Endothelial cell of umbilical vein (primary cell): Measurements from ENCODE around the gene CEP250. TPM values are rescaled to one million over a fixed set of nuclear protein-coding genes. Genes with fewer than 3 reads are reported as not detected.

Experiments
- BruUV-seq: library from RNA; stranded (reverse); fragments of 400-500 nt; replicated peaks from 2 replicates; lab custom pipeline; 2021; lab: Mats Ljungman, UMichigan
- CTCF ChIA-PET: fragments of 300-600, 350-600 bp; sonication (Branson Sonifier 250); formaldehyde crosslinking; loops from one replicate; lab custom pipeline; 2021; ENCODE audit warnings: antibody characterized with exemption, inconsistent platforms; lab: Charles Lee
- POLR2A ChIA-PET: fragments of 300-600, 350-600 bp; sonication (Branson Sonifier 250); formaldehyde crosslinking; loops from one replicate; lab custom pipeline; 2021; ENCODE audit warnings: antibody characterized with exemption, inconsistent platforms; lab: Charles Lee
- DNase-seq: peaks from one replicate; pipeline ENCODE4 v3.0.0-alpha.2; 2011; ENCODE audit warnings: low read depth, low spot score
- FAIRE-seq: peaks from 2 replicates; lab custom pipeline; 2011; peaks lifted over from hg19 to GRCh38; lab: Jason Lieb, UNC
- H2AFZ ChIP-seq: 2 replicates; pipeline ENCODE4 v1.6.0; 2012; ENCODE audit warnings: low read depth, low read length, control low read depth, inconsistent platforms
- H3K27ac ChIP-seq: 2 replicates; pipeline ENCODE4 v1.5.1; 2011; ENCODE audit warnings: low read depth, mild to moderate bottlenecking, control low read depth, low read length, moderate library complexity; ENCODE audit not compliant: insufficient read depth
- H3K27me3 ChIP-seq, 2 experiments: 2 replicates each; pipeline versions ENCODE4 v1.6.0 to v1.6.1; 2011; ENCODE audit warnings: low read length in 2 of 2, mixed read lengths in 1 of 2; ENCODE audit not compliant: control insufficient read depth in 2 of 2, insufficient read depth in 2 of 2
- H3K36me3 ChIP-seq, 2 experiments: 2 replicates in 1 of 2; 3 replicates in 1 of 2; pipeline ENCODE4 v1.5.1; 2011; ENCODE audit warnings: low read length in 2 of 2, mild to moderate bottlenecking in 1 of 2, moderate library complexity in 1 of 2; ENCODE audit not compliant: control insufficient read depth in 2 of 2, insufficient read depth in 2 of 2; ENCODE audit errors: extremely low read depth in 1 of 2
- H3K4me1 ChIP-seq: 3 replicates; pipeline ENCODE4 v1.5.1; 2011; ENCODE audit warnings: mild to moderate bottlenecking, low read length; ENCODE audit not compliant: control insufficient read depth, insufficient read depth; ENCODE audit errors: extremely low read depth
- H3K4me2 ChIP-seq: 2 replicates; pipeline ENCODE4 v1.6.1; 2011; ENCODE audit warnings: low read length, control low read depth, mixed read lengths; ENCODE audit not compliant: insufficient read depth
- H3K4me3 ChIP-seq, 3 experiments: fragments of 200-600 bp in 1 of 3; sonication (generic), shearing (Covaris generic) in 1 of 3; replicated peaks in 1 of 3; 2 replicates each; pipeline ENCODE4 v1.5.1; 2011 to 2016; ENCODE audit warnings: control low read depth in 3 of 3, low read length in 3 of 3, mild to moderate bottlenecking in 2 of 3, inconsistent platforms in 1 of 3, low read depth in 1 of 3, moderate library complexity in 1 of 3; ENCODE audit not compliant: insufficient read depth in 1 of 3
- H3K79me2 ChIP-seq: 2 replicates; pipeline ENCODE4 v1.6.0; 2012; ENCODE audit warnings: low read length, inconsistent platforms; ENCODE audit not compliant: control insufficient read depth, insufficient read depth
- H3K9ac ChIP-seq: replicated peaks from 2 replicates; pipeline ENCODE3; 2011; ENCODE audit warnings: low read length, control low read depth; ENCODE audit not compliant: insufficient read depth; ENCODE audit errors: extremely low read depth
- H3K9me1 ChIP-seq: replicated peaks from 3 replicates; pipeline ENCODE4 v1.6.0; 2011; ENCODE audit warnings: mild to moderate bottlenecking, low read length; ENCODE audit not compliant: control insufficient read depth, insufficient read depth; ENCODE audit errors: extremely low read depth
- H3K9me3 ChIP-seq: replicated peaks from 2 replicates; pipeline ENCODE4 v1.5.1; 2012; ENCODE audit warnings: low read length, inconsistent platforms; ENCODE audit not compliant: control insufficient read depth, insufficient read depth
- H4K20me1 ChIP-seq: replicated peaks from 2 replicates; pipeline ENCODE3; 2011; ENCODE audit warnings: mild to moderate bottlenecking, low read length; ENCODE audit not compliant: control insufficient read depth, insufficient read depth; ENCODE audit errors: extremely low read depth
- CTCF ChIP-seq, 2 donors: IDR thresholded peaks; 1 replicate in 1 of 2; 2 replicates in 1 of 2; pipeline ENCODE4 v1.5.1; 2011; ENCODE audit warnings: low read length in 2 of 2, mild to moderate bottlenecking in 2 of 2, moderate library complexity in 2 of 2, control low read depth in 1 of 2, inconsistent platforms in 1 of 2, low read depth in 1 of 2; ENCODE audit not compliant: insufficient read depth in 1 of 2; ENCODE audit errors: extremely low read depth in 1 of 2
- EZH2 ChIP-seq: IDR thresholded peaks from 2 replicates; pipeline ENCODE4 v1.6.1; 2012; ENCODE audit warnings: borderline replicate concordance, low read depth, mild to moderate bottlenecking, moderate library complexity, low read length, inconsistent platforms; ENCODE audit not compliant: severe bottlenecking
- JUN ChIP-seq: IDR thresholded peaks from 2 replicates; pipeline ENCODE4 v1.6.1; 2011; ENCODE audit warnings: borderline replicate concordance, low read depth; ENCODE audit not compliant: insufficient read length, insufficient read depth
- MAX ChIP-seq: IDR thresholded peaks from 2 replicates; pipeline ENCODE4 v1.6.1; 2011; ENCODE audit not compliant: insufficient read depth, insufficient read length
- MYC ChIP-seq: IDR thresholded peaks from one replicate; pipeline ENCODE4 v1.6.1; 2011; ENCODE audit warnings: mild to moderate bottlenecking, low read depth, low read length
- POLR2A ChIP-seq: IDR thresholded peaks from 2 replicates; pipeline ENCODE4 v1.6.1; 2012; ENCODE audit warnings: low read depth, mild to moderate bottlenecking, control low read depth, low read length
- POLR2AphosphoS5 ChIP-seq: IDR thresholded peaks from 2 replicates; pipeline ENCODE4 v1.6.1; 2012; ENCODE audit warnings: low read depth, mild to moderate bottlenecking, control low read depth, low read length, moderate library complexity; ENCODE audit not compliant: insufficient read depth
- dilution Hi-C: fragments of 300-500 bp; cut with MboI; formaldehyde crosslinking; loops from one replicate; pipeline ENCODE4 v1.15.0; 2019; ENCODE audit warnings: low sequenced_read_pairs; ENCODE audit not compliant: extremely low pct_ligation_motif_present
- intact Hi-C: fragments of 100-400 bp; cut with micrococcal nuclease; formaldehyde crosslinking; loops from one replicate; pipeline ENCODE4 v1.10.0; 2022
- polyA plus RNA-seq, 4 experiments: library from polyadenylated mRNA; depleted of rRNA in 3 of 4; stranded (reverse) in 3 of 4; unstranded in 1 of 4; fragments of >200 nt; gene quantifications; 2 replicates each; pipeline versions ENCODE4 v1.2.1 to v1.2.3, GENCODE V29; 2011 to 2012; ENCODE audit warnings: missing spikeins in 1 of 4
- total RNA-seq: library from RNA; stranded (reverse); gene quantifications from 2 replicates; pipeline ENCODE4 v1.2.3, GENCODE V29; 2021

CEP250 gene
- total and polyA plus RNA-seq, 2 donors (not counting 3 experiments of a cell fraction or from before 2014, with no cell fraction given): 5.3 to 58.9 TPM

- H4K20me1 ChIP-seq: no peaks in the 10 kb centered on the region
- no peak for TF ChIP-seq MAX
- TF ChIP-seq POLR2A: no peak
- TF ChIP-seq CTCF (IDR thresholded peaks at IDR 0.05; ENCODE audit: extremely low read depth in 1 of 2, insufficient read depth in 1 of 2, low read depth in 1 of 2, low read length in 2 of 2): no peak
- TF ChIP-seq POLR2AphosphoS5: no peak
- TF ChIP-seq EZH2: no peak
- no peak for TF ChIP-seq JUN
- TF ChIP-seq MYC: no peak
- H3K27ac ChIP-seq: no peak overlapping the region
- peaks cover 8% of the 10 kb centered on the region for H3K4me1 ChIP-seq
- no peak for DNase-seq
- H3K9ac ChIP-seq: no peak overlapping the region
- ChIA-PET POLR2A (no interaction called here), CTCF (interaction anchor here (1.0 to 1.4 kb wide), 2 partner anchors 16 to 20 kb away, joined by 3 read pairs; no protein-coding TSS in a partner anchor)
- intact Hi-C loops: no loop called here
- H3K4me3 ChIP-seq: no peak overlapping the region
- dilution Hi-C loops: no loop called here
- no peak for FAIRE-seq
- H2AFZ ChIP-seq: no peak overlapping the region
- no peaks in the 10 kb centered on the region for H3K27me3 ChIP-seq
- H3K9me1 ChIP-seq: no peaks in the 10 kb centered on the region
- H3K79me2 ChIP-seq: no peaks in the 10 kb centered on the region
- peaks cover 6 to 29% of the 10 kb centered on the region in 2 experiments for H3K36me3 ChIP-seq
- no peak overlapping the region for H3K4me2 ChIP-seq
- H3K9me3 ChIP-seq: no peaks in the 10 kb centered on the region
- no TSS peak for BruUV-seq
These were observed 36.4 kb downstream of the CEP250 start for GRCh38 chr20:35491823-35492222.
